ENCODE results near the gene GLCCI1.
"Not testable (repeated sequence)": the region's sequence is repeated elsewhere in the genome, so short reads cannot be mapped to it uniquely, and the experiment has no call there.

GLCCI1 gene

DNA sequence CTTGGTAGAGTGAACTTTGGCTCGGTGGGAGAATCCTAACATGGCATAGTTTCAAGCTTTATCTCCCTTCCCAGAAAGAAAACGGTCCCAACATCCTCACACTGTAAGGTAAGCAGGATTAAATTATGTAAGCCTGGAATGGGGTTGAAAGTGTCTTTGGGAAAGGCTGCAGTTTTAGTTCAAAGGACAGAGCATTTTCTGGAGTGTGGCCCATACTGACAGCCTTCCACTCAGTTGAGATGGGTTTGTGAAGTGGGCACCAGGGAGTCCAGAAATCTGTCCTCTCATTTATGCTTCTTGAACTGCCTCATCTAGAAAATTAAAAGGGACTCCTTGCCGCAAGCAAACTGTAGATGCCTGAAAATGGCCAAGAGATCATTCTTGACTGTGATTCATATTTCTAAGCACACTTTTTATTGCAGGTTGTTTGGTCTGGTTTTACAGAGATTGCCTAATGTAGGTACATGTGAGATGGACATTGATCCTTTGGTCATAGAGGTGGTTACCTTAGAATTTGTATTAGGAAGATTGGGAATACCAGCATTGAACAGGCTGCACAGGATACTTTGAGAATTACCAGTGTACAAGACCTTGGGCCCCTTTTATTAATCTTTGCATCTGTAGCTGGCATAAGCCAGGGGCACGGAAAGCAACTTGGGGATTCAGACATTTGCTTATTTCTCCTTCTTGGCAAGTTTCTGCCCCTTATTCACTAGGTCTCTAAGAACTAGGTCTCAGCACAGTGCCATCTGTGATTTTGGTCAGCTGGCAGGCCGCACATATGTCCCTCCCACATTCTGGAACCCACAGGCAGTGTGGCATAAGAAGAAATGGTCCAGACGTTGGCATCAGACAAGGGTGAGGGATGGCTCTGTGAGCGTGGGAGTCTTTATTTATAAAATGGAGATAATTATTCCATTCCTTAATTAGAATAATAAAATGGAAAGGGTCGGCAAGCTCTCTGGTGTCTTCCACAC, 125.9 kb downstream of the GLCCI1 start:
- POLR2A ChIA-PET, result no interaction called here
- CTCF ChIA-PET, result interaction anchor here (0.9 to 1.3 kb wide), 2 partner anchors 9 to 96 kb away, joined by 4 read pairs; no protein-coding TSS in a partner anchor
- DNase-seq (ENCODE audit: extremely low spot score), result no peak
- TF ChIP-seq, protein P1, sequence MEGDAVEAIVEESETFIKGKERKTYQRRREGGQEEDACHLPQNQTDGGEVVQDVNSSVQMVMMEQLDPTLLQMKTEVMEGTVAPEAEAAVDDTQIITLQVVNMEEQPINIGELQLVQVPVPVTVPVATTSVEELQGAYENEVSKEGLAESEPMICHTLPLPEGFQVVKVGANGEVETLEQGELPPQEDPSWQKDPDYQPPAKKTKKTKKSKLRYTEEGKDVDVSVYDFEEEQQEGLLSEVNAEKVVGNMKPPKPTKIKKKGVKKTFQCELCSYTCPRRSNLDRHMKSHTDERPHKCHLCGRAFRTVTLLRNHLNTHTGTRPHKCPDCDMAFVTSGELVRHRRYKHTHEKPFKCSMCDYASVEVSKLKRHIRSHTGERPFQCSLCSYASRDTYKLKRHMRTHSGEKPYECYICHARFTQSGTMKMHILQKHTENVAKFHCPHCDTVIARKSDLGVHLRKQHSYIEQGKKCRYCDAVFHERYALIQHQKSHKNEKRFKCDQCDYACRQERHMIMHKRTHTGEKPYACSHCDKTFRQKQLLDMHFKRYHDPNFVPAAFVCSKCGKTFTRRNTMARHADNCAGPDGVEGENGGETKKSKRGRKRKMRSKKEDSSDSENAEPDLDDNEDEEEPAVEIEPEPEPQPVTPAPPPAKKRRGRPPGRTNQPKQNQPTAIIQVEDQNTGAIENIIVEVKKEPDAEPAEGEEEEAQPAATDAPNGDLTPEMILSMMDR (IDR thresholded peaks at IDR 0.05; ENCODE audit: control extremely low read depth, extremely low read depth, low read depth, missing control alignments), result no peak

DNA sequence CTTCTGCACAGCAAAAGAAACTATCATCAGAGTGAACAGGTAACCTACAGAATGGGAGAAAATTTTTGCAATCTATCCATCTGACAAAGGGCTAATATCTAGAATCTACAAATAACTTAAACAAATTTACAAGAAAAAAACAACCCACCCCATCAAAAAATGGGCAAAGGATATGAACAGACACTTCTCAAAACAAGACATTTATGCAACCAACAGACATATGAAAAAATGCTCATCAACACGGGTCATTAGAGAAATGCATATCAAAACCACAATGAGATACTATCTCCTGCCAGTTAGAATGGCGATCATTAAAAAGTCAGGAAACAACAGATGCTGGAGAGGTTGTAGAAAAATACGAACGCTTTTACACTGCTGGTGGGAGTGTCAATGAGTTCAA, 132.7 kb downstream of the GLCCI1 start:
- DNase-seq (ENCODE audit: extremely low spot score); POLR2A ChIA-PET; CTCF ChIA-PET: not testable (repeated sequence)

DNA sequence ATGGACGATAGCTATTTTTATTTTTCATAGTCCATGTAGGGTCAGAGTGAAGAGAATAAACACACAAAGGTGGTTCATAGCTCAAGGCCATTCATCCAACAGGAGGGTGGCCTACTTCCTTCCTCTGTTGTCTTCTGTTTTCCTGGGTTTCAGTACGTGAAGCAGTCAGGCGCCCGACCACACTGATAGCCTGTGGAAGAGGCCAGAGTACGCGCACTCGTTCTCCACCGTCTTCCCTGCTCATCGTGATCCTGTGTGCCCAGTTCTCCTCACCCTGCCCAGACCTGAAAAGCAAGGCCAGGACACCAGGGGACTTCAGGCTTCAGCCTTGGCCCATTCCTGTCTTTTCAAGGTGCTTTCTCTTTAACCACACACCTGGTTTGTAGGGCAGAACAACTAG, 134.7 kb downstream of the GLCCI1 start:
- ChIA-PET POLR2A (no interaction called here), CTCF (interaction anchor here (1.4 kb wide), 1 partner anchor 87 kb away, joined by 8 read pairs; no protein-coding TSS in a partner anchor)
- TF ChIP-seq, protein P1 (IDR thresholded peaks at IDR 0.05; ENCODE audit: control extremely low read depth, extremely low read depth, low read depth, missing control alignments), result no peak
- no peak for DNase-seq (ENCODE audit: extremely low spot score)

DNA sequence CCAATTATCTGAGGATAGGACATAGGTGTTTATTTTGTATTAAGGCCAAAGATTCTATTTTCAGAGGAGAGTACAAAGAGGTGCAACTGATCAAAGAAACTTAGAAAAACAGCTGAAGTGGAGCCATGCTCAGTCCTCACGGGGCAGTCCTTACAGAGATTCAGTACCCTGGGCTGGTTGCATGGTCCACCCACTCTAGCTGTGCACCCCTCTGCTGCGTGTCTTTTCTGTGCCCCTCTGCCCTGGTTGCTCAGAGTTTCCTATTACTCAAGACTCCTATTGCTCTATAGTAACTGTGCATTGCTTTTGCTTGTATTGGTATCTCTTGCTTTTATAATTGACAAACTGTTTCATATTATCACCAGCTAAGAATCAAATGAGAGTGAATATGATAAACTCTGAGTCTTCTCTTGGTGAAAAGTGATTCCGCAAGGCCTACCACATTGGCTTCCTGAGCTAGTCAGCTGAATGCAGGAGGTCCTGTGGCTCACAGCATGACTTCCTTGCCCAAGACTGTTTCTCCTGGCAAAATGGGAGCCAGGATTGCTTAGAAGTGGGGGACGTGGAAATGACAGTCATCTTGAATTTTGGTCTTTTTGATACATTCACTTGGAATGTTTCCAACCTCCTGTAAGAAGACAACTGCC, 137.0 kb downstream of the GLCCI1 start:
- ChIA-PET CTCF (interaction anchor here (1.0 to 3.0 kb wide), 8 partner anchors 9 to 107 kb away, joined by 3 to 8 read pairs (median 3); no protein-coding TSS in a partner anchor), POLR2A (no interaction called here)
- TF ChIP-seq, protein P1 (IDR thresholded peaks at IDR 0.05; ENCODE audit: control extremely low read depth, extremely low read depth, low read depth, missing control alignments), result no peak
- DNase-seq (ENCODE audit: extremely low spot score), result no peak

DNA sequence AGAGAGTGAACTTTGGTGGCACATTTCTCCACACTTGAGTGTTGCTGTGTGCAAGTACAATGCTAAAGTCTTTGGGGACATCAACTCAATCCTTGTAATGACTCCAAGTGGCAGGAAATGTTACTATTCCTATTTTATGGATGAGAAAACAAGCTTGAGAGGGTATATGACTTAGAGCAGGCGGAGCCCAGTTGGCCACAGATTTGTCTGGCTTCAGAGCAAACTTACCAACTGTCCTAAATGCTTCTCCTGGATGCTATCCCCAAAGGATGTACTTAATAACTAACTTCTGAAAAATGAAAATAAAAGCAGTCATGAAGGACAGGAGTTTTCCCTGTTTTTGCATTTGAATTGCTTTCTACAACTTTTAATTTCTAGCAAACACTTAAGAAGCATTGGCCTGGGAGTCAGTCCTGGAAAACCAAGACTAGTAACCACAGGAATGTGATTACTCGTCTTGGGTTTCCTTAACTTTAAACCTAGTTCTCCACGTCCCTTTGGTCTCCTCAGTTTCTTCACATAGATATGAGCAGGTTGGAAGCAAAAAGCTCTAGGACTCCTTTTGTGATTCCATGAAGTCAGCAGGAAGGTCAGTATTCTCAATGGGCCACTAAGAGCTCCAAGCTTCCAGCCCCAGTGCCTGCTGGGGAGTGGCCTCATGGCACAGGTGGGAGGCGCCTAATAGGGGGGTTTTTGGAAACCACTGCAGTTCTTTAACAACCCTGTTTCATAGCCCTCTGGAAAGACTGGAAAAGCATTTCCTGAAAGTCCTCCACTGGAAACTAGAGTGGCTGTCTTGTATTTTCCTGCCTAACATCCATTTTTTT, 140.8 kb downstream of the GLCCI1 start:
- CTCF ChIA-PET, result interaction anchor here (1.0 kb wide), 1 partner anchor 12 kb away, joined by 4 read pairs; no protein-coding TSS in a partner anchor
- TF ChIP-seq, protein P1 (IDR thresholded peaks at IDR 0.05; ENCODE audit: control extremely low read depth, extremely low read depth, low read depth, missing control alignments), result no peak
- POLR2A ChIA-PET, result no interaction called here
- DNase-seq (ENCODE audit: extremely low spot score), result no peak

DNA sequence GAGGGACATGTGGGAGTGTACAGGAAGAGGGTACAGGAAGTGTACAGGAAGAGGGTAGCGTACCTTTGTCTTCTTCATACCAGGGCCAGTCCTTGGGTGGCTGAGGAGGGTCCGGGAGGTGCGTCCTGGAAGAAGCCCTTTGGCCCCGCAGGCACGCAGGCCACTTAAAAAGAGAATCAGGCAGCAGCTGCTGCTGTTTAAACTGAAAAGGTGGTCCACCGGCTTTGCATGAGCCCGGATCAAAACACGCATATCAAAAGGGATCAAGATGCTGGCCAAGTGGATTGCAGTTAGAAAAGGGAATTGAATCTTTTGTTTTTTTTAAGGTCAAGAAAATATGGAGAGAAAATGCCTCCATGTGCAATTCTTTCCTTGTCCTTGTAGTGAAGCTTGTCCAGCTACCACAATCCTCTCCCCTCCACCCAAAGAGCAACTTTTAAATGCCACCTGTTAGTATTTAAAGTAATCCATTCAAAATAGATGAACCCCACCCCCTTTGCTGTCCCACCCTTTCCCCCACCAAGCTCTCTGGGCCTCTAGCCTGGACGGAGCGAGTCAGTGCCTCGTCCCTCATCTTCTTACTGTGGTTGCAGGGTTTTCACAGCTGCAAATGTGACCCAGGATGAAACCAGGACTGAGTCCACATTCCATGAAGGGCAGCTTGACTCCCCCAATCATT, 142.8 kb downstream of the GLCCI1 start:
- ChIA-PET POLR2A (interaction anchor here (0.6 kb wide), 1 partner anchor 18 kb away, joined by 5 read pairs; no protein-coding TSS in a partner anchor), CTCF (interaction anchor here (1.0 to 1.1 kb wide), 2 partner anchors 9 to 19 kb away, joined by 3 to 5 read pairs; no protein-coding TSS in a partner anchor)
- TF ChIP-seq, protein P1 (IDR thresholded peaks at IDR 0.05; ENCODE audit: control extremely low read depth, extremely low read depth, low read depth, missing control alignments), result no peak
- no peak for DNase-seq (ENCODE audit: extremely low spot score)
